HL-60 (cell line): ENCODE results near the gene SMARCAL1.

Experiments
- DNase-seq, 2 experiments: peaks; one replicate each; pipeline ENCODE4 v3.0.0-alpha.2; 2010 to 2020; ENCODE audit warnings: low read depth in 1 of 2, low spot score in 1 of 2
- H3K27ac ChIP-seq: fragments of 250-450 bp; sonication (Bioruptor Pico); replicated peaks from 2 replicates; pipeline ENCODE4 v1.5.1; 2020; ENCODE audit warnings: mild to moderate bottlenecking, moderate library complexity
- H3K27me3 ChIP-seq: fragments of 250-450 bp; sonication (Bioruptor Pico); 2 replicates; pipeline ENCODE4 v1.5.1; 2021; ENCODE audit warnings: mild to moderate bottlenecking, moderate library complexity; ENCODE audit not compliant: insufficient read depth, poor library complexity, severe bottlenecking
- H3K4me3 ChIP-seq: replicated peaks from 2 replicates; pipeline ENCODE4 v1.5.1; 2011; ENCODE audit warnings: mild to moderate bottlenecking, control low read depth, low read length; ENCODE audit not compliant: insufficient read depth
- CTCF ChIP-seq: IDR thresholded peaks from one replicate; pipeline ENCODE4 v1.5.1; 2011; ENCODE audit warnings: low read length, control low read depth, inconsistent platforms; ENCODE audit not compliant: insufficient read depth
- GABPA ChIP-seq: IDR thresholded peaks from 2 replicates; pipeline ENCODE4 v1.6.1; 2012; ENCODE audit warnings: low read depth
- POLR2AphosphoS5 ChIP-seq: IDR thresholded peaks from 2 replicates; pipeline ENCODE4 v1.6.1; 2012; ENCODE audit warnings: low read depth
- SPI1 ChIP-seq: IDR thresholded peaks from 2 replicates; pipeline ENCODE4 v1.6.1; 2012; ENCODE audit warnings: low read depth, mild to moderate bottlenecking, borderline replicate concordance
- TF ChIP-seq, protein P1 (sequence below): IDR thresholded peaks from 2 replicates; pipeline ENCODE4 v1.6.1; 2012; ENCODE audit warnings: low read depth; ENCODE audit not compliant: insufficient replicate concordance

SMARCAL1 gene

DNA sequence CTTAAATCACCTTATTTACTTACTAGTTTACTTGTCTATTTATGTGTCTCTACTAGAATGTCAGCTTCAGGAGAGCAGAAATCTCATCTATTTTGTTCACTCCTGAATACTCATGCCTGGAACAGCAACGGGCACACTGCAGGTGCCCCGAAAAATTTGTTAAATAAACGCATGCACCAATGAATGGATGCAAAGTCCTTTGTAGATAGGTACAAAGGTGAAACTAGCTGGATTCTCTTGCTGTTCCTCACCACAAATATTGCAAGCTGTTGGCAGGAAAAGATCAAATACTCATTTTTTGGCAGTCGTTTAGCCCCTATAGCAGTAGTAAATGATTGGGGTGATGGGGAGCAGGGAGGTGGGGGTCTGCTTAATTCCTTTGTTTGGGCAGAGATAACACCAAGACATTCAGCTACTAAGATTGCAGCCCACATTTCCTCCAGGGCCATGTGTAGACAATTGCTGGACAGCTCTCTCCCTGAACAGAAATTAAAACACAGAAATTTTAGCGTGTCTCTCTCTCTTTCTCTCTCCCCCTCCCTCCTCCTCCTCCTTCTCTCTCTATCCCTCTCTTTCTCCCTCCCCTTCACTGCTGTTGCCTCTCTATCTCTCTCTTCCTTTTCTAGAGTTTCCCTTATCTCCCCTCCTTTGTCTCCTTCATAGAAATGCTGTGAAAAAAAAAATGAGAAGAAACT lies 45.4 kb upstream of the SMARCAL1 start:
- Histone ChIP-seq H3K27ac (no peak overlapping the region), H3K27me3 (peaks cover 18% of the 10 kb centered on the region), H3K4me3 (no peak overlapping the region)
- DNase-seq, result no peak
- TF ChIP-seq POLR2AphosphoS5, result no peak
- TF ChIP-seq, protein P1, sequence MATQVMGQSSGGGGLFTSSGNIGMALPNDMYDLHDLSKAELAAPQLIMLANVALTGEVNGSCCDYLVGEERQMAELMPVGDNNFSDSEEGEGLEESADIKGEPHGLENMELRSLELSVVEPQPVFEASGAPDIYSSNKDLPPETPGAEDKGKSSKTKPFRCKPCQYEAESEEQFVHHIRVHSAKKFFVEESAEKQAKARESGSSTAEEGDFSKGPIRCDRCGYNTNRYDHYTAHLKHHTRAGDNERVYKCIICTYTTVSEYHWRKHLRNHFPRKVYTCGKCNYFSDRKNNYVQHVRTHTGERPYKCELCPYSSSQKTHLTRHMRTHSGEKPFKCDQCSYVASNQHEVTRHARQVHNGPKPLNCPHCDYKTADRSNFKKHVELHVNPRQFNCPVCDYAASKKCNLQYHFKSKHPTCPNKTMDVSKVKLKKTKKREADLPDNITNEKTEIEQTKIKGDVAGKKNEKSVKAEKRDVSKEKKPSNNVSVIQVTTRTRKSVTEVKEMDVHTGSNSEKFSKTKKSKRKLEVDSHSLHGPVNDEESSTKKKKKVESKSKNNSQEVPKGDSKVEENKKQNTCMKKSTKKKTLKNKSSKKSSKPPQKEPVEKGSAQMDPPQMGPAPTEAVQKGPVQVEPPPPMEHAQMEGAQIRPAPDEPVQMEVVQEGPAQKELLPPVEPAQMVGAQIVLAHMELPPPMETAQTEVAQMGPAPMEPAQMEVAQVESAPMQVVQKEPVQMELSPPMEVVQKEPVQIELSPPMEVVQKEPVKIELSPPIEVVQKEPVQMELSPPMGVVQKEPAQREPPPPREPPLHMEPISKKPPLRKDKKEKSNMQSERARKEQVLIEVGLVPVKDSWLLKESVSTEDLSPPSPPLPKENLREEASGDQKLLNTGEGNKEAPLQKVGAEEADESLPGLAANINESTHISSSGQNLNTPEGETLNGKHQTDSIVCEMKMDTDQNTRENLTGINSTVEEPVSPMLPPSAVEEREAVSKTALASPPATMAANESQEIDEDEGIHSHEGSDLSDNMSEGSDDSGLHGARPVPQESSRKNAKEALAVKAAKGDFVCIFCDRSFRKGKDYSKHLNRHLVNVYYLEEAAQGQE, result peak; percentile 86
- TF ChIP-seq SPI1, result no peak

DNA sequence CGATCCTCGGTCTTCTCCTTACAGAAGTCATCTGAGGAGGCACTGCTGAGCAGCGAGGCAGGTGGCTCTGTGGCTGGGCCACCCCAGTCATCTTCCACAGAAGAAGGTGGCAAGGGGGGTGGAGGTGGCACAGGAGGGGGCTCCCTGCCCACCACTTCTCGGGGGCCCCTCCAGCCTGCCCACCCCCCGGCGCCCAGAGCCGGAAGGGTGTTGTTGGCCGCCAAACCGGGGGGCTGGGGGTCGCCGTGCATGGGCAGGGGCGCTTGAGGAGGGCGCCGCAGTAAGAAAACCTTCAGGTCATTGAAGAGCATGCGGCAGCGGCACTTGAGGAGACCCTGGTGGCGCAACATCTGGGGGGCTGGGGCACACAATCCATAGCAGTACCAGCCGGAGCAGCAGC lies 42.5 kb upstream of the SMARCAL1 start:
- Histone ChIP-seq H3K27ac (no peak overlapping the region), H3K4me3 (no peak overlapping the region), H3K27me3 (peaks cover 39% of the 10 kb centered on the region)
- no peak for TF ChIP-seq SPI1
- TF ChIP-seq GABPA, result no peak
- TF ChIP-seq POLR2AphosphoS5, result no peak
- TF ChIP-seq CTCF, result no peak
- DNase-seq, result no peak

- no peak overlapping the region for H3K4me3 ChIP-seq
- peaks cover 39% of the 10 kb centered on the region for H3K27me3 ChIP-seq
- TF ChIP-seq GABPA (no peak), SPI1 (no peak), CTCF (no peak), POLR2AphosphoS5 (no peak)
- TF ChIP-seq, protein P1, result no peak
- DNase-seq, result no peak
- H3K27ac ChIP-seq, result no peak overlapping the region
Measured at GRCh38 chr2:216370961-216371712, 41.1 kb upstream of the SMARCAL1 start.
